Measurements from ENCODE around the gene ARHGAP40.

GRCh38 chr20:38558596-38559360 lies 42.8 kb upstream of the ARHGAP40 start:
- TF ChIP-seq CTCF (IDR thresholded peaks at IDR 0.05; ENCODE audit: borderline replicate concordance, extremely low read depth, low read length, poor library complexity, severe bottlenecking) (no peak), EZH2 (IDR thresholded peaks at IDR 0.05; ENCODE audit: borderline replicate concordance, low read depth, low read length, severe bottlenecking) (no peak)
